Right atrium auricular region (tissue), 2 donors: Measurements from ENCODE around the gene PIBF1. TPM values are rescaled to one million over a fixed set of nuclear protein-coding genes. Genes with fewer than 3 reads are reported as not detected.

Experiments
- DNase-seq: peaks from one replicate; pipeline ENCODE4 v3.0.0-alpha.2; 2019; ENCODE audit warnings: low spot score
- H3K27ac ChIP-seq, 2 donors: fragments of 200-600 bp; sonication (generic); 1 replicate in 1 of 2; 2 replicates in 1 of 2; pipeline ENCODE4 v1.5.1; 2016 to 2019
- H3K27me3 ChIP-seq, 2 donors: fragments of 200-600 bp; sonication (generic); one replicate each; pipeline versions ENCODE4 v1.5.1 to v1.6.0; 2017 to 2019
- H3K36me3 ChIP-seq: fragments of 200-600 bp; sonication (generic); one replicate; pipeline ENCODE4 v1.5.1; 2016
- H3K4me1 ChIP-seq, 2 donors: fragments of 200-600 bp; sonication (generic); one replicate each; pipeline versions ENCODE4 v1.5.1 to v1.6.0; 2017 to 2019
- H3K4me3 ChIP-seq, 2 donors: fragments of 200-600 bp; sonication (generic); 1 replicate in 1 of 2; 2 replicates in 1 of 2; pipeline ENCODE4 v1.5.1; 2017 to 2019; ENCODE audit warnings: mild to moderate bottlenecking in 1 of 2, moderate library complexity in 1 of 2
- H3K9me3 ChIP-seq, 2 donors: fragments of 200-600 bp; sonication (generic); one replicate each; pipeline ENCODE4 v1.5.1; 2019
- total RNA-seq, 2 donors: library from RNA; depleted of rRNA; stranded (reverse); fragments of >200 nt; gene quantifications; one replicate each; pipeline ENCODE4 v1.1.0, GENCODE V29; 2016
- TF ChIP-seq, protein P1 (sequence below), 2 donors: fragments of 200-600 bp; sonication (generic); IDR thresholded peaks; one replicate each; pipeline ENCODE4 v1.5.1; 2019; ENCODE audit warnings: antibody characterized with exemption in 2 of 2

Gene PIBF1
- total RNA-seq, 2 donors from 2014 or later = 9.4 to 17.1 TPM

DNA sequence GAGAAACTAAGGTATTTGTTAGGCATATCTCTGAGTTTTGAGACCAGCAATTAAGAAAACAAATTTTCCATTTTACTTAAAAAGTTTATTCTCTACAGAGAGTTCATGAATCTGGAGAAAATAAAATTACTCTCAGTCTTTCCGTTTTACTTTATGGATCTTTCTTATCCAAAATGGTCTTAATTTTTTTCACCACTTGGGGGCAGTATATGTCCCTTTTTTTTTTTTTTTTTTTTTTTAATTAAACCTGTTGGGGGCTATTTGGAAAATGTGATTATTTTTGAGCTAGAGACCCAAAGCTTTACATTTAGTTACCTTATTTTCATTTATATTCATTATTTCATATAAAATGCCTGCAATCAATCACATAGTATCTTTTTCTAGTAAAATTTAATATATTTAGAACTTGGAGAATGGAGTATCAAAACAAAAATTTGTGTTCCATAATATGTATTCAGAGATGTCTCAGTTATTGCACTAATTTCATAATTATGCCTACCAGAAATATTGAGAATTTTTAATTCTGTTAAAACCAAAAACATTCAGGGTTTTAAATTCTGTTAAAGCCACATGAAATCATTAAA, 27.1 kb downstream of the PIBF1 start:
- DNase-seq = no peak
- no peaks in the 10 kb centered on the region for H3K27me3 ChIP-seq
- TF ChIP-seq, protein P1, sequence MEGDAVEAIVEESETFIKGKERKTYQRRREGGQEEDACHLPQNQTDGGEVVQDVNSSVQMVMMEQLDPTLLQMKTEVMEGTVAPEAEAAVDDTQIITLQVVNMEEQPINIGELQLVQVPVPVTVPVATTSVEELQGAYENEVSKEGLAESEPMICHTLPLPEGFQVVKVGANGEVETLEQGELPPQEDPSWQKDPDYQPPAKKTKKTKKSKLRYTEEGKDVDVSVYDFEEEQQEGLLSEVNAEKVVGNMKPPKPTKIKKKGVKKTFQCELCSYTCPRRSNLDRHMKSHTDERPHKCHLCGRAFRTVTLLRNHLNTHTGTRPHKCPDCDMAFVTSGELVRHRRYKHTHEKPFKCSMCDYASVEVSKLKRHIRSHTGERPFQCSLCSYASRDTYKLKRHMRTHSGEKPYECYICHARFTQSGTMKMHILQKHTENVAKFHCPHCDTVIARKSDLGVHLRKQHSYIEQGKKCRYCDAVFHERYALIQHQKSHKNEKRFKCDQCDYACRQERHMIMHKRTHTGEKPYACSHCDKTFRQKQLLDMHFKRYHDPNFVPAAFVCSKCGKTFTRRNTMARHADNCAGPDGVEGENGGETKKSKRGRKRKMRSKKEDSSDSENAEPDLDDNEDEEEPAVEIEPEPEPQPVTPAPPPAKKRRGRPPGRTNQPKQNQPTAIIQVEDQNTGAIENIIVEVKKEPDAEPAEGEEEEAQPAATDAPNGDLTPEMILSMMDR (IDR thresholded peaks at IDR 0.05) = peak; percentile 35 to 67
- no peak overlapping the region for H3K27ac ChIP-seq
- H3K4me3 ChIP-seq = no peak overlapping the region
- no peaks in the 10 kb centered on the region for H3K36me3 ChIP-seq
- H3K9me3 ChIP-seq = no peaks in the 10 kb centered on the region
- H3K4me1 ChIP-seq = no peaks in the 10 kb centered on the region

DNA sequence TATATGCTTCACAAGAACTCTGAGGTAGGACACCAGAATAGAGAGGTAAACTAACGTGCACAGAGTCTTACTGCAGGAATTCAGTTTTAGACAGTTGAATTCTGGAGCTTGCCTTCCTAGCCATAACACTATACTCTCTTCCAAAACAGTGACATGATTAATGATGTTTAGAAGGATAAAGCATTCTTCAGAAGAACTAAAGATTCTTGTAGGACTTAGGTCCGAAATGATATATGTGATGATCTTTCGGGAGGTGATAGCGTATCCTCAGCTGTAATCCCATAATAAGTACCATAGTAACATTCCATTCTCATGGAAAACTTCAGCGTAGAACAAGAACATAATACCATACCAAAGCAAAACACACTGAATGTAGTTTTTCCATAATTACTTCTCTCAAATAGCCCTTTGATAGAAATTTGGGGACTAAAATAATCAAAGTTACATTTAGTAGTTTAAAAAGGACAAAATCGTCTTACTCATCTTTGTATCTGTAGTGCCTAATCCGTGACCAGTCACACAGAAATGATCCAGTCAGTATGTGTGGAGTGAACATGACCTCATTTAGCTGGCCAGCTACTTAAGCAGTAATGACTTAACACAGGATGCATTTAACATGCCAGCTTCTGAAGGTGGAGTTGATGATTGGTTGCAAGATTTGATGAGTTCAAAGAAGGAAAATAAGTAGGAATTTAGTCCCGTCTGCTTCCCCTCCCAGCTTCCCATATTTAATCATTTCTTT, 38.4 kb downstream of the PIBF1 start:
- TF ChIP-seq, protein P1 (IDR thresholded peaks at IDR 0.05) = no peak
- DNase-seq = no peak
- no peak overlapping the region for H3K4me3 ChIP-seq
- no peaks in the 10 kb centered on the region for H3K4me1 ChIP-seq
- H3K36me3 ChIP-seq = peaks cover 4% of the 10 kb centered on the region
- H3K27me3 ChIP-seq = no peaks in the 10 kb centered on the region
- no peak overlapping the region for H3K27ac ChIP-seq
- H3K9me3 ChIP-seq = no peaks in the 10 kb centered on the region

DNA sequence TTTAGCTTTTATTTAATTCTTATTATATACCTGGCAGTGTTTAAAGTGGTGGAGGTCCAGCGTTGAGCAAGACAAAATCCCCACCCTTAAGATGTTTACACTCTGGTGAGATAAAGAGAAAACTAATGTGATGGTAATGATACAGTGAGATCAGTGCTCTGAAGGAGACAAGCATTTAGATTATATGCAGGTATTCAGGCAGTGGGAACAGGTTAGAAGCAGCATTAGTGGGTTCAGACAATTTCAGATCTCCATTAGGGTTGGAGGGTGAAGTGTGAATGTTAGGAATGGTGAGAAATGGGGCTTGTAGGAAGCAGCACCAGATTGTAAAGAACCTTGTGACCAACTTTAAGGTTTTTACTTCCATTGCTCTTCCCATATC, 39.0 kb downstream of the PIBF1 start:
- H3K27ac ChIP-seq = no peak overlapping the region
- no peaks in the 10 kb centered on the region for H3K27me3 ChIP-seq
- H3K4me3 ChIP-seq = no peak overlapping the region
- H3K9me3 ChIP-seq = no peaks in the 10 kb centered on the region
- H3K4me1 ChIP-seq = no peaks in the 10 kb centered on the region
- TF ChIP-seq, protein P1 (IDR thresholded peaks at IDR 0.05) = no peak
- DNase-seq = no peak
- H3K36me3 ChIP-seq = peaks cover 4% of the 10 kb centered on the region

DNA sequence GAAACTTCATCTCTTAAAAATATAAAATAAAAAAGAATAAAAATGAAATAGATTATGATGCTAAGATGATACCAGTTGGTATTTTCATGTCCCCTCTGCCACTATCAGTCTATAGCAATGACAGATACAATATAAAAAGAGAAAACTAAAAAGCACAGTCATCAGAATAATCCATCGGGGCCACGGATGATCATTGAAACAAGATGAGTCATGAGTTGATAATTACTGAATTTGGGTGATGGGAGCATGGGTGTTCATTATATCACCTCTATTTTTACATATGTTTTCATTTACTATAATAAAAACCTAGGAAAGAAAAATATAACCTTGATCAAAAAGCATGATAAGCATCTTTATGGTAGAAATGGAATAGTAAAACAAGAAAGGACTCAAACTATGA, 41.1 kb downstream of the PIBF1 start:
- no peaks in the 10 kb centered on the region for H3K27me3 ChIP-seq
- no peaks in the 10 kb centered on the region for H3K4me1 ChIP-seq
- H3K27ac ChIP-seq = no peak overlapping the region
- H3K4me3 ChIP-seq = no peak overlapping the region
- peaks cover 14% of the 10 kb centered on the region for H3K36me3 ChIP-seq
- TF ChIP-seq, protein P1 (IDR thresholded peaks at IDR 0.05) = no peak
- no peak for DNase-seq
- no peaks in the 10 kb centered on the region for H3K9me3 ChIP-seq

DNA sequence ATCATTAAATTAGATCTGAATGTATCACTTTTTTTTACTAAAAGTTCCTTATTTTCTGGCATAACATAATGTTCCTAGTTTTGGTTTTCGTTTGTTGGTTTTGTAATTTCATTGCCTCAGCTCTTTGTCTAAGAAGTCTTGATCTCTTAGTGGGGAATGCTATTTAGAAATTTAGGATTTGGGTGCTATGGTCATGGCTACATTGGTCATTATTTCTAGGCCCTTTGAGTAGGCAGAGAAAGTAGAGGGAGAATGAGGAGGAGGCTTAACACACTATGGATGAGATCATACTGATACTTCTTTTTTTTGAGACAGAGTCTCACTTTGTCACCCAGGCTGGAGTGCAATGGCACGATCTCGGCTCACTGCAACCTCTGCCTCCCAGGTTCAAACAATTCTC, 41.8 kb downstream of the PIBF1 start:
- TF ChIP-seq, protein P1 (IDR thresholded peaks at IDR 0.05) = no peak
- H3K9me3 ChIP-seq = no peaks in the 10 kb centered on the region
- no peaks in the 10 kb centered on the region for H3K4me1 ChIP-seq
- H3K27me3 ChIP-seq = no peaks in the 10 kb centered on the region
- peaks cover 17% of the 10 kb centered on the region for H3K36me3 ChIP-seq
- H3K4me3 ChIP-seq = no peak overlapping the region
- H3K27ac ChIP-seq = no peak overlapping the region
- no peak for DNase-seq
